COLO668 (cell line): Measurements from ENCODE around the gene TP53RK.

Experiments
- DNase-seq: peaks from one replicate; lab custom pipeline; 2025; ENCODE audit not compliant: unreplicated experiment; lab: John Stamatoyannopoulos, UW

The TP53RK gene

DNA sequence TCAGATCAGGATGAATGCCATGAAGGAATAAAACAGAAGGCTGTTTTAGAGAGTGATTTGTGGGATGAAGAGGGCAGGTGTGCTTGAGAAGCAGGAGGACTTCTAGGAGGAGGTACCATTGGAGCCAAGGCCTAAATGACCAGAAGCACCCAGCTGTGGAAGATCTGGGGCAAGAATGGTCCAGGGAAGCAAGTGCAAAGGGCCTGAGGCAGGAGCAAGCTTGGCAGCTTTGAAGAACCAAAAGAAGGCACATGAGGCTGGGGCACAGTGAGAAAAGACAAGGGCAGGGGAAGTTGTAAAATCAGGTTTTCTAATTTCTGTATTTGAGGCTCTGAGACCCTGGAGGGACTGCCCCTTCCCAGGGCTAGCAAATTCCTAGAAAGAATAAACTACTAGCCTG, 47.8 kb downstream of the TP53RK start:
- DNase-seq = no peak

DNA sequence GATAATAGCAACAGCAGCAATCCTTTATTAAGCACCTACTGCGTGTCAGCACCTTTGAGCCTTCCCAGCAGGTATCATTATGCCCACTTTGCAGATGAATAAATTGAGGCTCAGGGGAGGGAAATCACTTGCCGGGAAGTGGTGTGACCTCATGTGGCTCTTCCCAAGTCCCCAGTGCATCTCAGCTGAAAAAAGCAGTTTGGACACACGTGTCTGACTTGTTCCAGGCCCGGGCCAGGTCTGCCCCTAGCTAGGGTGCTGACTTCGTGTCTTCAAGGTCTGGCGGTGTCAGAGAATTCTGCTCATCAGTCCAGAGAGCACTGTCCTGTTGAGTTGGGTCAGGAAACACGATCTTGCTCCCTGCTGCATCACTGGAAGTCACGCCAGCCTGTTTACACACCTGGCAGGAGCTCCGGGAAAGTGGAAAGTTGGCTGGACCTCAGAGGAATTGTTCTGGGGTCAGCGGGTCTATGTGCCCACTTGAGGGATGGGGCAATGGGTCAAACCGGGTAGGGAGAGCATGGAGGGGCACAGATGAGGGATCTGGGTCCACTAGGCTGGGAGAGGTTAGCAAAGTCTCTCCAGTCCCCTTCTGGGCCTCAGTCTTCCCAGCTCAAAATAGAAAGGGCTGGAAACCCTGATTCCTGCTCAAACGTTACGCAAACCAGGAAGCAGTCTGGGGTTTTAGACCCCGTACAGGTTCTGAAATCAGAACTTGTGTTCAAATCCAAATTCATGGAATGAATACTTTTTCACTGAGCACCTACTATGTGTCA, 48.5 kb downstream of the TP53RK start:
- DNase-seq = peak; percentile 30

DNA sequence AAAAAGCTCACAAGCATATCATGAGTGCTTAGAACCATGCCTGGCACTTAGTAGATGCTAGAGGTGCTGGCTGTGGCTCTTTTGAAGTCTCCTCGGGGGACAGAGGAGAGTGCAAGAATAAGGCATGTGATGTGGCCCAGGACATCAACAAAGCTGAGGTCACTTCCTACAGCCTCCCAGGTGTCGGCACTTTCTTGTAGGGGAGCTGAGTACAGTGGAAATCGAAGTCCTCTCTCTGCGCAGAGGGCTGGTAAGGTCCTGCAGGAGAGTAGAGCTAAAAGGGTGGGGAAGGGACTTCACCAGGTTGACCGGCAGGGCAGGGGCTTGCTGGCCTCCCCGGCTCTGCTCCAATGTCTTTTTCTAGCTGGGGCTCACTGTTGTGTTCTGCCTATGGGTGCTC, 49.2 kb downstream of the TP53RK start:
- no peak for DNase-seq

DNA sequence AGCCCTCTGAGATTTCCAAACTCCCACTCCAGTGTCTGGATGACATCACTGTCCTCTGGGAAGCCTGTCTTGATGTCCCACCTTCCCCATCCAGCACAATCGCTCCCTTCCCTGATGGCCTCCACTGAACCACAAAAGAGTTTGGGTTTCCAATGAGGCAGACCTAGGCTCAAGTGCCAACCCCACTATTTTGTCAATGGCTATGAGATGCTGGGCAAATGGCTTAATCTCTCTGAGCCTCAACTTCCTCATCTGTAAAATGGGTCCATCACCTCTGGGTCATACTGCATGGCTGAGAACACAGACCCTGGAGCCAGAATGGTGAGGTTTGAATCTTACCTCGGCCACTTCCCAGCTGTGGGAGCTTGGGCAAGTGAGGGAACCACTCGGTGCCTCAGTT, 49.7 kb downstream of the TP53RK start:
- no peak for DNase-seq

DNA sequence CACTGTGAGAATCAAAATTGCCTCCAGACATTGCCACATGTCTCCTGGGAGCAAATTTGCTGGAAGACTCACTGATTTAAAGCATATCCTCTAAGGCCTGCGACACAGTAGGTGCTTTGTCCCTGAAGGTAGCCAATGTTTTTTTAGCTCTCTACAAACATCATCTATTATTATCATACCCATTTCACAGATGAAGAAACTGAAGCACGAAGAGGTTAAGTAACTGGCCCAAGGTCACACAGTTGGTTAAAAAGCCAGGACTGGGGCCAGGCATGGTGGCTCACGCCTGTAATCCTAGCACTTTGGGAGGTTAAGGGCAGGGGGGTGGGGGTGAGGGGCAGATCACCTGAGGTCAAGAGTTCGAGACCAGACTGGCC, 50.4 kb downstream of the TP53RK start:
- DNase-seq = no peak

DNA sequence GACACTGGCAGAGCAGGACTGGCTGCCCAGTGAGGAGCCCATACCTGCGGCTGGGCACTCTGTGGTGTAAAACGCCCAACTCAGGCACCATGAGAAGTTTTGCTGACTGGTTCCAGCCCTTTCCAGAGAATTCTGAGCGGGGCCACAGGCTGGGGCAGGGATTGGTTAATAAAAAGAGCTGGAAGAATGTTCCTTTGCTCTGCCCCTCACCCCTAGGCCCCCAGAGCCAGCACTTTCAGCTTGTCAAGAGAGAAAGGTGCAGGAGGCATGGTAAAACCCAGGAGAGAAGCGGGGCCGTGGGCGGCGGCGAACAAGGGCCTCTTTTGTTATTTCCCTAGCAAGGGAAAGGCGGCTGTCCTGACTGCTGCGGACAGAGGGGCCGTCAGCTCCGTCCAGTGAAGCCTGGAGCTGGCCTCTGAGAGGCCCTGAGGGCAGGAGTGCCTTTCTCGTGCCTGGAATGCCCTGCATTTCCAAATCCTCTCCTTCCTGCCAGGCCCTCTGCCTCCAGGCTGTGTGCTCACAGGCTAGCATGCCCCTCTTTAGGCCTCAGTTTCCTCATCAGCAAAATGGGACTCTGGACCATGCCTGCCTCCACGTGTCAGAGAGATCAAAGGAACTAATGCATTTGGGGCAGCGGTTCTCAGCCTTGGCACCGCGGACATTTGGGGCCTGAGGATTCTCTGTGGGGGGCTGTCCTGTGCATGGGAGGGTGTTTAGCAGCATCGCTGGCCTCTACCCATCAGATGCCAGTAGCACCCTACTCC, 50.9 kb downstream of the TP53RK start:
- no peak for DNase-seq

DNA sequence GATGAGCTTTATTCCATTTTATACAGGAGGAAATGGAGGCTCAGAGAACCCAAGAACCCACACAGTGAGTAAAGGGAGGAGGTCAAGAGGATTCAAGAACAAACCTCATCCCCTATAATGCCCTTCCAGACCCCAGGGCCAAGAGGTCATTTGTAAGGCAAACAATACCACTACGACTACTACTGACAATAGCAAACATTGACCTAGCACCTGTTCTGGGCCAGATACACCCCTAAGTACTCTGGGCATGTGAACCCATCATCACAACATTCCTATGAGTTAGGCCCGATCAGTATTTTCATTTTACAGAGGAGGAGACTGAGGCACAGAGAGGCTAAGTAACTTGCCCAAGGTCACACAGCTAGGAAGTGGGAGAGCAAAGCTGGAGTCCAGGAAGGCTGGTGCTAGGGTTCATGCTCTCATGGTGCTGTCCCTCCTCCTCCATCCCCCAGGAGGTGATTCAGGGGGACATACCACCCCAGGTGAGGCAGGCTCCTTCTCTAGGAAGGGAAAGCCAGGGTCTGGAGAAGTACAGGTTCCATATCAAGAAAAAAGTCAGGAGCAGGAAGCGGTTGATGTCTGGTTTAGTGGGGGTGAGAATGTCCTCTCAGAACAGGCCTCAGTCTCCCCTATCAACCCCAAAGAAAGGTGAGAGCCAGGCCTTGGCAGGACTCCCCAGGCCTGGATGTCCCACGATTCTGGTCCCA, 51.7 kb downstream of the TP53RK start:
- no peak for DNase-seq

DNA sequence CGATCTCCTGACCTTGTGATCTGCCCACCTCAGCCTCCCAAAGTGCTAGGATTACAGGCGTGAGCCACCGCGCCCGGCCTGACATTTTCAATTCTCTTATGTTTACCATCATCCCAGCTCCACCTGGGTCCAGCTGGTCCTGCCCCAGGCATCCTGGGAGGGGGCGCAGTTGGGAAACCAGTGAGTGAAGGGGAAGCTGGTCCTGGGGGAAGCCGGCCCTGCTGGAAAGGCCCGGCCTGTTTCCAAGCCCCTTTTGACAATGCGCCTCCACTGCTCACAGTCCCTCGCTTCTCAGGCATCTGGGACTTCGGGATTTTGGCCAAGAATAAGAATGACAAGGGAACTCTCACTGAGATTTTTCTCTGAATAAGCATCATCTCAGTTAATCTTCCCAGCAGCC, 52.2 kb downstream of the TP53RK start:
- no peak for DNase-seq

DNA sequence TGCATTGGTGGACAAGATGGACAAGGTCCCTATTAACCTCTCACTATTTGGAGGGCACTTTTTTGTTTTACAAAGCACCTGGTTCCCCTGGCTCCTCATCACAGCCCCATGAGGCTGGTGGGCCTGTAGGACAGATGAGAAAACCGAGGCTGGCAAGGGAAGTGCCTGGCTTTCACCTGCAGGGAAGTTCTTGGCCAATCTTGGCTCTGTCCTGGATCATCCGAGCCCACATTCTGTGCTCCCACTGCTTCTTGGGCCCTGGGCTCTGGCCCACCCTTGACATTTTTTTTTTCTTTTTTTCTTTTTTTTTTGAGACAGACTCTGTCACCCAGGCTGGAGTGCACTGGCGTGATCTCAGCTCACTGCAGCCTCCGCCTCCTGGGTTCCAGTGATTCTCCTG, 52.7 kb downstream of the TP53RK start:
- no peak for DNase-seq

DNA sequence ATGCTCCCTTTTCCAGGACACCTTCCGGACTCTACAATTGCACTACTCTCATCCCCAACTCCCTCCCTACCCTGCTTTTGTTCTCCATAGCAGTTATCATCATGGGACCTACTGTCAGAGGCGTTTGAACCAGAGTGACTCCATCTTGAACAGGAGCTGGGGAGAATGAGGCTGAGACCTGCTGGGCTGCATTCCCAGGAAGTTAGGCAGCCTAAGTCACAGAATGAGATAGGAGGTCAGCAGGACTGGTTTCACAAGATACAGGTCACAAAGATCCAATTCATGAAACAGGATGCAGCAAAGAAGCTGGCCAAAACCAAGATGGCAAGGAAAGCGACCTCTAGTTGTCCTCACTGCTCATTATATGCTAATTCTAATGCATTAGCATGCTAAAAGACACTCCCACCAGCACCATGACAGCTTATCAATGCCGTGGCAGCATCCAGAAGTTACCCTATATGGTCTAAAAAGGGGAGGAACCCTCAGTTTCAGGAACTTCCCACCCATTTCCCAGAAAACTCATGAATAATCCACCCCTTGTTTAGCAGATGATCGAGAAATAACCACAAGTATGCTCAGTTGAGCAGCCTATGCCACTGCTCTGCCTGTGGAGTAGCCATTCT, 53.6 kb downstream of the TP53RK start:
- DNase-seq = no peak

DNA sequence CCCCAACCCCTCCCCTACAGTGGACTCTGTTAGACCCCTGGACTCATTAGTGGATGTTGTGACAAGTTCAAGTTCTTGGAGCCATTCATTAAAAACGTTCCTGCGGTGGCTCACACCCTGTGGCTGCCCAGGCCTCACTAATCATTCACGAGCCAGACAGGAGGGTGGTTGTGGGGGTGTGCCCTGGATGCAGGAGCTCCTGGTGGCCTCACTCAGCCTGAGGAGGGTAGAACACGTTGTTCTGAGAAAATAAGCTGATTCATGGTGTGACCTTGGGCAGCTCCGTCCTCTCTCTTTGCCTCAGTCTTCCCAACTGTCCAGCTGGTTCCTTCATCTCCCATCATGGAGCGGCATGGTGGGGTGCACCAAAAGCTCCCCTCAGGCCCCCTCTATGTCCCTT, 54.7 kb downstream of the TP53RK start:
- DNase-seq = no peak
